HK-2 (cell line): ENCODE results near the gene IQSEC3.
"Not testable (repeated sequence)": the region's sequence is repeated elsewhere in the genome, so short reads cannot be mapped to it uniquely, and the experiment has no call there.

Experiments used
- DNase-seq: peaks from one replicate; pipeline ENCODE4 v3.0.0-alpha.2; 2018; ENCODE audit not compliant: unreplicated experiment

IQSEC3 gene

DNA sequence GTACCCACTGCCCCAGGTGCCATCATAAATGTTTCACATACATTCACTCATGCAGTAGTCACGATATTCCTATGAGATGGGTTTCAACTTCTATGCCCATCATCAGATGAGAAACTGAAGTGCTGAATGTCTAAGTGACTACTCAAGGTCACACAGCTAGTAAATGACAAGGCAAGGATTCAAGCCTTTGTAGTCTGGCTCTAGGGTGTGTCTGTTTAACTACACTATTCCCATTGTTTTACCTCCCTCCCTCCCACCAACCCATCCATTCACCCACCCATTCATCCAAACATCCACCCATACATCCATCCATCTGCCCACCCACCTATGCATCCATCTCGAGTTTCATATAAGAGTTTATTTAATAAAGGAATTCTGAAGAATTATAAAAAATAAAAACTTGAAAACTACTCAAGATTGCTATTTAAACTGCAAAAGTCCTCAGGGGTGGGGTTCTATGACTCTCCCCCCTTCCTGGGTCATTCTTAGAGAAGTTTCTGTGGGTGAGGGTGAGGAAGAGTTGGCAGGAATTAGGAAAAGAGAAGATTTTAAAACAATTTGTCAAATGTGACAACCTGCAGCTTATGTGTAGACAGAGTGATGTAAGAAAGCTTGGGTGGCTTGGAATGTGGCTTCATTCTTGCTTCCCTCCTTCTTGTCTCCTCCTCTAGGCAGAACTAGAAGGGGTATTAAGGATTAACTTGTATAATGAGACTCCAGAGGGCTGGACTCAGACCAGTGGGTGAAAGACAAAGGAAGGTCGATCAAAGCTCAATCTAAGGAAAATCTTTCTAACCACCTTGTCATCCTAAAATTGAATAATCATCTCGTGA lies 13.4 kb upstream of the IQSEC3 start:
- not testable (repeated sequence) for DNase-seq

DNA sequence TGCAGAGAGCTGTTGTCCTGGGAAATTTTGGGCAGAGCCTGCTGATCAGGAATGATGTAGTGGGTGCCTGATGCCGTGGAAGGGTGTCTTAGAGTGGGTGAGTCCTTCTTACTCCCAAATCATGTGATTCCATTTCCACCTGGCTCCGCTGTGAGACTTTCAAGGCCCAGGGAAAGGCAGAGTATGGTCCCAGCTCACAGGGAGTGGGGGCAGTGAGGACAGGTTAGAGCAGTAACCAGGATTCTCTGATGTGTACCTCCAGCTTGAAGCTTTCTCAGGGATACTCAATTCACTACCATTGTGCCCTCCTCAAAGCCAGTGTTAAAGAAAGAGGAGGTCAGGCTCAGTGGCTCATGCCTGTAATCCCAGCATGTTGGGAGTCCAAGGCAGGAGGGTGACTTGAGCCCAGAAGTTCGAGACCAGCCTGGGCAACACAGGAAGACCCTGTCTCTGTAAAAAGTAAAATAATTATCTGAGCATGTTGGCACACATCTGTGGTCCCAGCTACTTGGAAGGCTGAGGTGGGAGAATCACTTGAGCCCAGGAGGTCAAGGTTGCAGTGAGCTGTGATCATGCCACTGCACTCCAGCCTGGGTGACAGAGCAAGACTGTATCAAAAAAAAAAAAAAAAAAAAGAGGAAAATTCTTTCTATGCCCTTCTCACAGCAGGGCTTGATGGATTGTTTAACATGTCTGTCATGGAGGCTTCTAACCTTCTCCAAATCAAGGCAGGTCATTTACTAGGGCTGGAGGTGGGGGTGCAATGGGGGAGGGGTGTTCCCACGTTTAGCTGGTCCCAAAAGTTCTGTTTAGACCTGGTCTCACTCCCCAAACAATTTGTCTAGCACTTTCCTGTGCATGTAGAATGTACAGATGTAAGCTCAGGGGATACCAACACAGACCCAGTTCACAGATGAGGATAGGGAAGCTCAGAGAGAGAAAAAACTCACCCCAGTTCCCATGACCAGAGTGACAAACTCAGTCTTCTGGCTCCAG lies 12.5 kb upstream of the IQSEC3 start:
- no peak for DNase-seq

DNA sequence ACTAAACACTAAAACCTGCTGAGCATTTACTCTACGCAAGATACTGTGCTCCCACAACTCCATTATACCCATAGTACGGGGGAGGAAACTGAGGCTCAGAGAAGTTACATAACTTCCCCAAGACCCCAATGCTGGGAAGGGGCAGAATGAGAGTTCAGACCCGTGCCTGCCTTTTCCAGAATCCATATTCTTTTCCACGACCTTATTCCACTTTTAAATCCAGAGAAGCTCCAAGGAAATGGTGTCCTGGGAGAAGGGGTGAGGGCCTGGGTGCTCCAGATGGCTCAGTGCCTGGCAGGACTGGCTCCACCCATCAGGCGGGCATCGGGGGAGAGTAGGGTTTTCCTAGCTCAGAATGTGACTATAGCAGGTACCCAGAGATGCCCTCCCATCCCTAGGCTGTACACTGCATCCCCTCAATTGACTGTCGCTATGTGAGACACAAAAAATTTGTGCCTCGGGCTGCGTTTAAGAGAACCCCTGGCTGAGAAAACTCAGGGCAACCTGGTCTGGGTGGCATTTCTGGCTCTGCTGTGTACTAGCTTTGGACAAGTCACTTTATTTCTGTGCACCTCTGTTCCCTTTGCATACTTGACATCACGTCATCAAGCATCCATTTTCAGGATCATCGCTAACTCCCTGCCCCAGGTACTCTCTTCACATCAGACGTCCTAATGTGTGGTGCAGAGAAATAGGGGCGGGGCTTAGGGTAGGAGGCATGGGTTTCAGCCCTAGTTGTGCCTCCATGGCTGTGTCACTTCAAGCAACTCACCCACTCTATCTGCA lies 11.6 kb upstream of the IQSEC3 start:
- DNase-seq, result no peak

DNA sequence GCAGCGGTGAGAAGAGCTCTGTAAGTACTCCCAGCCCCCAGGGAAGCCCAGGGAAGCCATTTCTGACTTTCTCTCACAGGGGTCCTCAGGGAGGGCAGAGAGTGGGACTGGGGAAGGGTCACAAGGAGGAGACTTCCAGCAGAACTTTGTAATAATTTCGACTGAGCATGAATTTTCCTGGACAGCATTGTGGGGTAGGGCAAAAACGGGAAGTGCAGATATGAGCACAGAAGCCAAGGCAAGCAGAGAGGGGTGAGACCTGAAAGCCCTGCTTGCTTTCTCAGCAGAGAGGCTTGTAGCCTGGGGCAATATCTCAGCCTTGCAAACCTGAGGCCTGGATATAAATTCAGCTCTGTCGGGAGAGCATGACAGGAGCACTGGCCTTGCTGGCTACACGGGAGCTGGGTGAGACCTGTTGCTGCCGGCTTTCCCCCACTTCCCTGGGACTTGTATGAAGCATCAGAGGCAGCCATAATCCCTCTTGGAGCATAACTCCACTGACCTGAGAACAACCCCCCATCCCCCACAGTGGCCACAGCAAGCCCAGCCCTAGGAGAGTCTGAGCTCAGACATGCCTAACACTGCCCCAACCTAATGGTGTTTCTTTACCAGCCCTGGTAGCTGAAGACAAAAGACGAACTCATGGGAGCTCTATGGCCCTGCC lies 9.8 kb upstream of the IQSEC3 start:
- DNase-seq, result no peak

DNA sequence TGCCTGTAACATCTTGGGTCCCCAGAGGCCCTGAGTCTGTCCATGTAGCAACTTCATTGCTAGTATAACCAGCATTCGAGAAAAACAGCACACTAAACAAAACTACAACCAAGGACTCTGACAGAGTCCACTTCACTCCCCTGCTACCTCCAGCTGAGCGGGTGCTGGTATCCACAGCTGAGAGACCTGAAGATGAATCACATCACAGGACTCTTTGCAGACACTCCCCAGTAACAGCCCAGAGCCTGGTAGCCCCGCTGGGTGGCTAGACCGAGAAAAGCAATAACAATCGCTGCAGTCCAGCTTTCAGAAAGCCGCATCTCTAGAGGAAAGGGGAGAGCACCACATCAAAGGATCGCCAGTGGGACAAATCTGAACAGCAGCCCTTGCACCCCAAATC lies 9.0 kb upstream of the IQSEC3 start:
- DNase-seq, result no peak

- no peak for DNase-seq
These were observed 7.7 kb upstream of the IQSEC3 start for GRCh38 chr12:58832-59231.

DNA sequence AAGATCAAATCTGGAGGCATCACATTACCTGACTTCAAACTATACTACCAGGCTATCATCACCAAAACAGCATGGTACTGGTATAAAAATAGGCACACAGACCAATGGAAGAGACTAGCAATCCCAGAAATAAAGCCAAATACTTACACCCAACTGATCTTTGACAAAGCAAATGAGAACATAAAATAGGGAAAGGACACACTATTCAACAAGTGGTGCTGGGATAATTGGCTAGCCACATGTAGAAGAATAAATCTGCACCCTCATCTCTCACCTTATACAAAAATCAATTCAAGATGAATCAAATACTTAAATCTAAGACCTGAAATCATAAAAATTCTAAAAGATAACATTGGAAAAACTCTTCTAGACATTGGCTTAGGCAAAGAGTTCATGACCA lies 4.7 kb upstream of the IQSEC3 start:
- DNase-seq, result not testable (repeated sequence)

GRCh38 chr12:65491-66063 lies 990 bp upstream of the IQSEC3 start:
- DNase-seq, result peak; percentile 25

DNA sequence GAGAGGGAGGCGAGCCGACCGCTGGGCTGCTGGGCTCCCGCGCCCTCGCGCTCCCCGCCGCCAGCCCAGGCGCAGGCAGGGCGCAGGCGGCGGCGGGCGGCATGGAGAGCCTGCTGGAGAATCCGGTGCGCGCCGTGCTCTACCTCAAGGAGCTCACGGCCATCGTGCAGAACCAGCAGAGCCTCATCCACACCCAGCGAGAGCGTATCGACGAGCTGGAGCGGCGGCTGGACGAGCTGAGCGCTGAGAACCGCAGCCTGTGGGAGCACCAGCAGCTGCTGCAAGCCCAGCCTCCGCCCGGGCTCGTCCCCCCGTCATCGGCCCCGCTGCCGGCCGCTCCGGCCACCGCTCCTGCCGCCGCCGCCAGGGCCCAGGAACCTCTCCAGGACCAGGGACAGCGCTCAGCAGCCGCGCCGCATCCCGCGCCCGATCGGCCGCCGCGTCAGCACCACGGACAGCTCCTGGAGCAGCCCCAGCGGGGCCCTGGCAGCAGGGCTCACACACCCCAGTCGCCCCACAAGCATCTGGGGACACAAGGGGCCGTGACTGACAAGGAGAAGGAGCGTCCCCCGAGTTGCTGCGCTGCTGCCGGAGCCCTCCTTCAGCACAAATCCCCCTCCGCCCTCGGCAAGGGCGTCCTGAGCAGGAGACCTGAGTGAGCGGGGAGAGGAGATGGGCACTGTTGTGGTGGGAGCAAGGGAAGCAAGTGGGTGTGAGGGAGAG lies 376 bp downstream of the IQSEC3 start:
- DNase-seq, result peak; percentile 44

- DNase-seq, result not testable (repeated sequence)
These were observed 3.1 kb downstream of the IQSEC3 start for GRCh38 chr12:69677-70076.

DNA sequence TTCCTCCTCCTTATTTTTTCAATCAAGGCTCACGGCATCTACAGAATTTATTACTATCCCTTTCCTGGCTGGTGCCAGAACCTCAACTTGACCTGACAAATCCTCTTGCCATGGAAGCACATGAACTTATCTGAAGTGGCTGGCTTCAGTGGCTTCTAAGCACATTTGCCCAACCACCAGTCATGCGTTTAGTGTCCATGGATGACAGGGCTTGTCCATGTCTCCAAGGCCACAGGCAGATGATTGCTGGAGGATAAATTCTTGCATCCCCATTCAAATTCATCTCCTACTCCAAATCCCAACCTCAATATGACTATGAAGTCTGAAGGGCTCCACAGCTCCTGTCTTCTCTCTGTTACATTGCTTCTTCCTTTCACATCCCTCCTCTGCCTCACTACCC lies 4.0 kb downstream of the IQSEC3 start:
- DNase-seq, result not testable (repeated sequence)

- not testable (repeated sequence) for DNase-seq
These were observed 5.5 kb downstream of the IQSEC3 start for GRCh38 chr12:72018-72417.

DNA sequence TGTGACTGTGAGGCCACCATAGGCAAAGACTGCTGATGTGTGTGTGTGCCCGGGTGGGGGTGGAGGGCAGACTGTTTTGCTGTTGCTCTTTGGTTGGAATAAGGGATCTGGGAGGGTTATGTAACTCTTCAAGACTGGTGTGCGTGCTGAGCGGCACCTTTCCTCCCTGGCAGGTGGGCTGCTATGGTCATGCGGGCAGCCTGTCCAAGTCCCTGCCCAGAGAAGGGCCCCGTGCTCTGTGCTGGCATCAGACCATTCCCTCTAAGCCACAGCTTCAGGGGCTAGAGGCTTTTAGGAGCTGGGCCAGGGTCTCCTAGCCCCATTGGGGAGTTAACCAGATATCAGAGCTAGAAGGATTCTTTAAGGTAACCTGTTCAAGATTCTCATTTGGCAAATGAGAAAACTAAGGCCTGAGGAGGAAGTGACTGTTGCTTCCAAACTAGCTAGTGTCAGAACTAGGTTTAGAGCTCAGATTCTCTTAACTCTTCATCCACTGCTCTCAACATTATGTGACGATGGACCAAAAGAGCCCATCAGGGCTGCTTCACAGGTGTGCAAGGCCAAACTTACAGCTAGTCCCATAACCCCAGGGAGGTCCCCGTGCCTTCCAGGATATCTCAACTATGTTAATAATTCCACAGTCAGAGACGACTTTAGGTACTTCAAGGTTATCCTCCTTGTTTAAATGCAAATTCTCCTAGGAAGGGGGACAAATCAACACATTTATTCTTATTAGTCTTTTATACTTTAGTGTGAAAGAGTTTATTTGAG lies 8.0 kb downstream of the IQSEC3 start:
- DNase-seq, result not testable (repeated sequence)

- DNase-seq, result not testable (repeated sequence)
These were observed 9.0 kb downstream of the IQSEC3 start for GRCh38 chr12:75541-75940.

- DNase-seq, result not testable (repeated sequence)
These were observed 9.5 kb downstream of the IQSEC3 start for GRCh38 chr12:76102-76501.

DNA sequence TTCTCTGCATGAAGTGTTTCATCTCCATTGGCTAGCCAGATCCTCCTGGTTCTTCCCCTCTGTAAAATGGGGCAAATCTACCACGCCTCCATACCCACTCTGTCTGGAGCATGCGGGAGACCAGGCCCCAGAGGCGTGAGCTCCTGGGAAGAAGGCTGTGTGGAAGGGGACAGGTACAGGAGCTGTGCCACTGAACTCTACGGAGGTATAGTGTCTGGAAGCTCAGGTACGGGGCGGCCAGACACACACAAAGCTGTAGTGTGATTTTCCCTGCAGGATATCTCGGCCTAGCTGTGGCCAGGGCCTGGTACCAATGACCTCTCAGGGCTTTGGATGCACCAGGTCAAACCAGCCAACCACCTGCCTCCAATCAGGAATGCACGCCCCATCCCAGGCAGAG lies 10.0 kb downstream of the IQSEC3 start:
- DNase-seq, result not testable (repeated sequence)

DNA sequence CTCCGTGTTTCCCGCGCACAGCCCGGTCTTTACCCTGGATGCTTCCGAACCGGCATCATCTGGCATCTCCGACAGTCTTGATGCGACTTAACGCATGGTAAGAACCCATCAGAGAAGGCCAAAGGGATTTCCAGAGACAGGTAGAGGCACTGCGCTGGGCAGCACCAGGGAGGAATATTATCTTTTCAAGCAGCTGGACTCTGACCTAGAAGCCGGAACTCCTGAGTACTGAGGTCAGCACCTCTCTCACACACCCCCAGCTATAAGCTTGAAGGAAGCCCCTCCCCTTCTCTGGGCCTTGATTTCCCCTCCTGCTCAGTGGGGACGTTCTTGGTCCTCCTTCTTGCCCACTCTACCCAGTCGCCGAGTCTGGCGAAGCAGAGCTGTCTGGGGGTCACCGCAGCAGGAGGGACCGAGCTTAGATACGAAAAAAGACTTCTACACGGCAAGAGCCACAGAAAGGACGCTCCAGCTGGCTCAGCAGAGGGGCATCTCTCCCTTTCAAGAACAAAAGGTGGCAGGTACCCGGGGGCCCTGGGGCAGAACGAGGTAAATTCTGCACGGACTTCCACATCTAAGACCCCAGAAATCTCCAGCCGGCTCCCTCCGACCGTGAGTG lies 10.6 kb downstream of the IQSEC3 start:
- not testable (repeated sequence) for DNase-seq

- DNase-seq, result not testable (repeated sequence)
These were observed 11.3 kb downstream of the IQSEC3 start for GRCh38 chr12:77769-78383.
